Fibroblast of skin of left biceps (primary cell): ENCODE measurements around the gene ZSCAN5B.
"Not testable (repeated sequence)": the region's sequence is repeated elsewhere in the genome, so short reads cannot be mapped to it uniquely, and the experiment has no call there.

Experiments used
- DNase-seq, 2 experiments: peaks; one replicate each; pipeline ENCODE4 v3.0.0-alpha.2; 2013; ENCODE audit warnings: low read depth in 2 of 2

ZSCAN5B gene

DNA sequence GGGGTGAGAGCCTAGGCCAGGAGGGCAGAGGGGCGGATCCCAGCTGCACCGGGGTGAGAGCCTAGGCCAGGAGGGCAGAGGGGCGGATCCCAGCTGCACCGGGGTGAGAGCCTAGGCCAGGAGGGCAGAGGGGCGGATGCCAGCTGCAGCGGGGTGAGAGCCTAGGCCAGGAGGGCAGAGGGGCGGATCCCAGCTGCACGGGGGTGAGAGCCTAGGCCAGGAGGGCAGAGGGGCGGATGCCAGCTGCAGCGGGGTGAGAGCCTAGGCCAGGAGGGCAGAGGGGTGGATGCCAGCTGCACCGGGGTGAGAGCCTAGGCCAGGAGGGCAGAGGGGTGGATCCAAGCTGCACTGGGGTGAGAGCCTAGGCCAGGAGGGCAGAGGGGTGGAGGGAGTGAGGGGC is 21.3 kb downstream of the ZSCAN5B start:
- DNase-seq, result not testable (repeated sequence)

DNA sequence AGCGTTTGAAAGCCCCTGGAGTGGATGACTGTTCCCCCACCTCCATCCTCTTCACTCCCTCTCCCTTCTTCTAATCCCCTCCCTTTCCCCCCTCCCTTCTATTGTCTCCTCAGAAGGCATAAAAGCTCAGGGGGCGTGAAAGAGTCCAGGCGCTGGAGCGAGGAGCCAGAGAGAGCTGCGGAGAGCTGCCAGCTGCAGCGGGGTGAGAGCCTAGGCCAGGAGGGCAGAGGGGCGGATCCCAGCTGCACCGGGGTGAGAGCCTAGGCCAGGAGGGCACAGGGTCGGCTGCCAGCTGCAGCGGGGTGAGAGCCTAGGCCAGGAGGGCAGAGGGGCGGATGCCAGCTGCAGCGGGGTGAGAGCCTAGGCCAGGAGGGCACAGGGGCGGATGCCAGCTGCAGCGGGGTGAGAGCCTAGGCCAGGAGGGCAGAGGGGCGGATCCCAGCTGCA is 21.7 kb downstream of the ZSCAN5B start, which contains the start of gene GALP:
GALP (plus strand) TSS at position 148 of the 447 bp plus-strand sequence. CDS start 1,101 bp downstream, outside the sequence.
- not testable (repeated sequence) for DNase-seq

GRCh38 chr19:56174550-56174949 is 23.0 kb downstream of the ZSCAN5B start:
- no peak for DNase-seq

DNA sequence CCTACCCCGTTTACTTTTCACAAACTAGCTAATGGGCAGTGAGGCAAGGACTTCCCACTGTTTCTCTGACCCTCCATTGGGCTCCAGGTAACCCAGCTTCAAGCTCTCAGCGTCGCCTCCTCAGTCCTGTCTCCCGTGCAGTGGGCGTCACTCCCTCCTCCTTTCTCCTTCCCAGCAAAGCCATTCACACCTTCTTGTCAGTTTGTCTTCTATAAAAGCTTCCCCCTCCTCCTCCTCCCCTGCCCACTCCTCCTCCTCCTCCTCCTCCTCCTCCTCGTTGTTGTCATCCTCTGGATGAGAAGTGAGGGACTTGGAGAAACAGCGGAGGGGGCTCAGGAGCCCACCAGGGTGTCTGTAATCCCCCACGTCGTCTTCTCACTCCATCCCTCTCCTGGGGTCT is 23.5 kb downstream of the ZSCAN5B start:
- DNase-seq, result no peak

DNA sequence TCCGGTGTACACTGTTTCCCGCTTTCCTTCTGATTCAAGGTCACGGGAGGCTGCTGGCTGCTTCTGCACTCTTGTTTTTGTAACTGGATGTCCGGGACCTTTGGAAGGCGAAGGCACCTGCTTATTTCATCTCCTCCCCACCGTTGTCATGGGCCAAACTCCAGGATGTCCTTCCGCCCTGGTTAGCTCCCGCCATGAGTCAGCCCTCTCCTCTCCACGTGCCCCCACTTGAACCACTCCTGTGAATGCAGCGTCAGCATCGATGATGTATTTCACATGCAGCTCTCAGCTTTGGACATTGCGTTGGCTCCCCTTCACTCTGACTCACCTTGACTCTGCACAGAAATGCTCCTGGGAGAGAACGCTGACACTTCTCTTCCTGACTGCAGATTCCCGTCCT is 27.3 kb downstream of the ZSCAN5B start:
- DNase-seq, result no peak

- DNase-seq, result no peak
Observed at GRCh38 chr19:56167064-56167578, 30.5 kb downstream of the ZSCAN5B start.

- DNase-seq, result no peak
Observed at GRCh38 chr19:56163097-56163496, 34.5 kb downstream of the ZSCAN5B start.

DNA sequence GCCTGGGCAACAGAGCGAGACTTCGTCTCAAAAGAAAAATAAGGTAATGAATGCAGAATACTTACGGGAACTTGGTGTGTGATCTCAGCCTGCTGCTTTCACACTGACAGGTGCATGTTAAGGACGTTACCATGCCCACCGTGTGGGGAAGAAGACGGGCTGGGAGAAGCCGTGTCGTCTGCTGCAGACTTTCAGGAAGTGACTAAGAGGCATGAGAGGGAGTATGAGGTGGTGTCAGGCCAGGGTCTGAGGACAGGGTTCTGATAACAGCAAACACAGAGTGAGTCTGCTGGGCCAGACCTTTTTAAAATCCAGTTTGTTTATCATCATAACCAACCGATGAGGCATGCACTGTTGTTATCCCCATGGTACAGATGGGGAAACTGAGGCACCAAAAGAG is 35.3 kb downstream of the ZSCAN5B start:
- DNase-seq, result no peak

- no peak for DNase-seq
Observed at GRCh38 chr19:56161534-56161933, 36.0 kb downstream of the ZSCAN5B start.

- DNase-seq, result no peak
Observed at GRCh38 chr19:56159622-56160271, 37.8 kb downstream of the ZSCAN5B start.

DNA sequence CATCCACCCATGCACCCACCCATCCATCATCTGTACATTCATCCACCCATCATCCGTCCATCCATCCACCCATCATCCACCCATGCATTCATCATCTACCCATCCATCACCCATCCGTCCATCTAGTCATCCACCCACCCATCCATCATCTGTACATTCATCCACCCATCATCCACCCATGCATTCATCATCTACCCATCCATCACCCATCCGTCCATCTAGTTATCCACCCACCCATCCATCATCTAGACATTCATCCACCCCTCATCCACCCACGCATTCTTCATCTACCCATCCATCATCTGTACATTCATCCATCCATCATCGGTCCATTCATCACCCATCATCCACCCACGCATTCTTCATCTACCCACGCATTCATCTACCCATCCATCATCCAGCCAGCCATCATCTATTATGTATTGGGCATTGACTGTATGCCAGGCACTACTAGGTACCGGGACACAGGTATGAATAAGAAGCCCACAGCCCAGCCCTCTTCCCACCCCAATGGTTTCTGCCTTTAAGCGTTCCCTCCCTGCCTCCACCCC is 38.5 kb downstream of the ZSCAN5B start:
- no peak for DNase-seq

DNA sequence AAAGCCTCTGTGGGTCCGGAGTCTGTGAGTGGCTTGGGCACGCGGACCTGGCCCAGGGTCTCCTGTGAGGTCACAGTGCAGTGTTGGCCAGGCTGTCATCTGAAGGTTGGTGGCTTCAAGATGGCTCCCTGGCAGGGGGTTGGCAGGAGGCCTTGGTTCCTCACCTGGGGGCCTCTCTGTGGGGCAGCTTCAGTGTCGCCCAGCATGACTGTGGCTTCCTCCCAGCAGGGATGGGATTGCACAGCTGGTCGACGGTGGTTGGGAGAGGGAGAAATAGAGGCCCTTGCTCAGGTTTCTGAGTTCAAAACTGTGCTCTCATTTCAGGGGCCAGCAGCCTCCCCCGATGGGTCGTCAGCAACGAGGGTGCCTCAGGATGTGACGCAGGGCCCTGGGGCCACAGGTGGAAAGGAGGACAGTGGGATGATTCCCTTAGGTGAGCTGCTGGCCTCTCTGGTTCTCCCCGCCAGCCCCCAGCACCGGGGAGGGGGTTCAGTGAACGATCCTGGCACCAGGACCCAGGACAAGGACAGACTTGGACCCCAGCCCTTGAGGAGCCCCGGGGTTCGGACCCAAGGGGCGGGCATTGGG is 39.3 kb downstream of the ZSCAN5B start:
- DNase-seq, result no peak

GRCh38 chr19:56156768-56157167 is 40.8 kb downstream of the ZSCAN5B start:
- DNase-seq, result no peak

- no peak for DNase-seq
Observed at GRCh38 chr19:56155124-56155687, 42.4 kb downstream of the ZSCAN5B start.

GRCh38 chr19:56153507-56153906 is 44.1 kb downstream of the ZSCAN5B start:
- no peak for DNase-seq

DNA sequence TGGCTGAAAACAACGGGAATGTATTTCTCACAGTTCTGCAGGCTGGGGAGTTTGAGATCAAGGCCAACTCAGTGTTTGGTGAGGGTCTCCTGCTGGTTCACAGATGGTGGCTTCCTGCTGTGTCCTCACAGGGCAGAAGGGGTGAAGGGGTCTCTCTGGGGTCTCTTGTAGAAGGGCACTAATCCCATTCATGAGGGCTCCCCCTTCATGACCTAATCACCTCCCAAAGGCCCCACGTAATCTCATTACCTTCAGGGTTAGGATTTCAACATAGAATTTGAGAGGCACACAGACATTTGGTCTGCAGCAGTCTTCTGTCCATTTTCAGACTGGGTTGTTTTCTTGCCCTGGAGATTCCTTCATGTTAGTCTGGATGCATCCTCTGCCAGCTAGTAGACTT is 44.9 kb downstream of the ZSCAN5B start:
- DNase-seq, result no peak

DNA sequence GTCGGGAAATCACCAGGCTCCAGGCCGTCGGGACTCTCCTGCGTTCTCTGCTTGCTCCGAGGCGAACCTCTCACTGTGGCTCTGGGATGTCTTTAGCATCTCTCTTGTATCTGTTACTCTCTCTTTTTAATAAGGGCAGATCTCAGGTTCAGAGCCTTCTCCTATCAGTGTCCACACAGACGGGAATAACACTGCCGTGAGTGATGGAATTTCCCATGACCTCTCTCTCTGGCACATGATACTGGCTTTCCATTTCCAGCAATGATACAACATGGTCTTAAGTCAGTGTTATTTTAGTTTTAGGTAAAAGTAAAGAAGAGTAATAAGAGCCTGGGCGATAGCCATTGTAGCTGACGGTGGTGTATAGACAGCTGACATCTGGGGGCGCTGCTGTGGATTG is 47.2 kb downstream of the ZSCAN5B start:
- DNase-seq, result no peak

GRCh38 chr19:56149656-56150038 is 47.9 kb downstream of the ZSCAN5B start:
- no peak for DNase-seq

- not testable (repeated sequence) for DNase-seq
Observed at GRCh38 chr19:56148955-56149655, 48.5 kb downstream of the ZSCAN5B start.

DNA sequence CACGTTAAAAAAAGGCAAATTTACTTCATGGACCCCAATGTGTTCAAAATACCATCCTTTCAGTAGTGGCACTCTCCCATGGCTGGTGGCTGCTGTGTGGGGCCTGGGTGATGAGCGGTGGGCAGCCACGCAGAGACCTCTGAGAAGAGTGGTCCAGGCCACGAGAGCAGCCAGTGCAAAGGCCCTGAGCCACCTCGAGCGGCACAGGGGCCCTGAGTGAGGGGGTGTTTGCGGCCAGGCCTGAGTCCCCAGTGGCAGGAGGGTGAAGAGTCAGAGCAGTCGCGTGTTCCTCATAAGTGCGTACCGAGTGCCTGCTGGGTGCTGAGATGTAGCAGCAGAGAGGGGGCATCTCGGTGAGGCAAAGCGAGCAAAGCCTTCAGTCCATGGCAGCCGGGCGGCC is 49.5 kb downstream of the ZSCAN5B start:
- no peak for DNase-seq

DNA sequence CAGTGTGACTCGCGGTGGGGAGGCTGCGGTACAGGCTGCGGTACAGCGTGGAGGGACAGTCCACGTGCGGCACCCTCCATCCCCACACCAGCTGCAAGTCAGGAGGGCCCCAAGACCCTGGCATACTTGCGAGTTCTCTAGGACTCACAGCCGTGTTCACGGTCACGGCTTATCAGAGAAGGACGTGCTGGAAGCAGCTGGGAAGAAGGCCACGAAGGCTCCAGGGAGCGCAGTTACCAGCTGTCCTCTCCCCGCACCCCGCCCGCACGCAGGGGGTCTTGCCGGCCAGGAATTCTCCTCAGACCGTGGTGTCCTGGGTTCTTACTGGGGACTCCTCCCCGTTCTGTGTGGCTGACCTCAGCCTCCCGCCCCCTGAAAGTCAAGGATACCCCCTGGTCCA is 50.3 kb downstream of the ZSCAN5B start:
- no peak for DNase-seq

DNA sequence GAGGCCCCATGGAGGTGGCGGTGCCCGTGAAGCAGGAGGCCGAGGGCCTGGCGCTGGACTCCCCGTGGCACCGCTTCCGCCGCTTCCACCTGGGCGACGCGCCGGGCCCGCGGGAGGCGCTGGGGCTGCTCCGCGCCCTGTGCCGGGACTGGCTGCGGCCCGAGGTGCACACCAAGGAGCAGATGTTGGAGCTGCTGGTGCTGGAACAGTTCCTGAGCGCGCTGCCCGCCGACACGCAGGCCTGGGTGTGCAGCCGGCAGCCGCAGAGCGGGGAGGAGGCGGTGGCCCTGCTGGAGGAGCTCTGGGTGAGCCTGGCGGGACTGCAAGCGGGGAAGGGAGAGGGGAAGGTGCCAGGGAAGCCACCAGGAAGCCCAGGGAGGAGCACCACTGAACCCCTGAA is 50.7 kb downstream of the ZSCAN5B start:
- no peak for DNase-seq
